OCI-LY7 (cell line): Measurements from ENCODE around the gene G6PD.
"Not testable (repeated sequence)": the region's sequence is repeated elsewhere in the genome, so short reads cannot be mapped to it uniquely, and the experiment has no call there.

Experiments
- EZH2phosphoT487 ChIP-seq: fragments of 200-600 bp; sonication (generic); IDR thresholded peaks from 2 replicates; pipeline ENCODE4 v1.6.1; 2018; ENCODE audit warnings: low read depth, borderline replicate concordance, mild to moderate bottlenecking, mixed run types, antibody characterized with exemption, low read length, moderate library complexity, mixed read lengths
- TF ChIP-seq, protein P1 (sequence below): fragments of 200-600 bp; sonication (generic); conservative IDR thresholded peaks from 2 replicates; pipeline ENCODE4 v1.5.1; 2014; ENCODE audit warnings: mild to moderate bottlenecking, antibody characterized with exemption, low read length, moderate library complexity, mixed read lengths

DNA sequence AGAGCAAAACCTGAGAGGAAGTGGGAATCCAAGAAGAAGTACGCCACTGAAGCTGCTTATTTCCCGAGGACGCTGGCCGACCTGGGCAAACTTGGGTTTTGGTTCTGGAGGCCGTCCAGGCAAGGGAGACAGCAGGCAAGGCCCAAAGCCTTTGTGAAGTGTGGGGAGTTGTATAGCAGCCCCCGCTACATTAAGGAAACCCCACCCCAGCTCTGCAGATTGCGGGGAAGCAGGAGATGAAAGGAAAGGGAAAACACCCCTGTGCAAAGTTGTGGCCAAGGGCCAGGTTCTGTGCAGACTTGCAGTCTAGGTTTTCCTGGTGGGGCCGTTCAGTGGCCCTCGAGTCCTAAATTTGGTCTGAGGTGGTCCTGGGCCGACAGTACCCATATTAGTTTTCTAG lies 26.4 kb upstream of the G6PD start:
- TF ChIP-seq, protein P1, sequence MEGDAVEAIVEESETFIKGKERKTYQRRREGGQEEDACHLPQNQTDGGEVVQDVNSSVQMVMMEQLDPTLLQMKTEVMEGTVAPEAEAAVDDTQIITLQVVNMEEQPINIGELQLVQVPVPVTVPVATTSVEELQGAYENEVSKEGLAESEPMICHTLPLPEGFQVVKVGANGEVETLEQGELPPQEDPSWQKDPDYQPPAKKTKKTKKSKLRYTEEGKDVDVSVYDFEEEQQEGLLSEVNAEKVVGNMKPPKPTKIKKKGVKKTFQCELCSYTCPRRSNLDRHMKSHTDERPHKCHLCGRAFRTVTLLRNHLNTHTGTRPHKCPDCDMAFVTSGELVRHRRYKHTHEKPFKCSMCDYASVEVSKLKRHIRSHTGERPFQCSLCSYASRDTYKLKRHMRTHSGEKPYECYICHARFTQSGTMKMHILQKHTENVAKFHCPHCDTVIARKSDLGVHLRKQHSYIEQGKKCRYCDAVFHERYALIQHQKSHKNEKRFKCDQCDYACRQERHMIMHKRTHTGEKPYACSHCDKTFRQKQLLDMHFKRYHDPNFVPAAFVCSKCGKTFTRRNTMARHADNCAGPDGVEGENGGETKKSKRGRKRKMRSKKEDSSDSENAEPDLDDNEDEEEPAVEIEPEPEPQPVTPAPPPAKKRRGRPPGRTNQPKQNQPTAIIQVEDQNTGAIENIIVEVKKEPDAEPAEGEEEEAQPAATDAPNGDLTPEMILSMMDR = not testable (repeated sequence)
- not testable (repeated sequence) for TF ChIP-seq EZH2phosphoT487
